HL-60 (cell line): ENCODE results near the gene MYO3B.

Experiments used
- DNase-seq, 2 experiments: peaks; one replicate each; pipeline ENCODE4 v3.0.0-alpha.2; 2010 to 2020; ENCODE audit warnings: low read depth in 1 of 2, low spot score in 1 of 2
- H3K27ac ChIP-seq: fragments of 250-450 bp; sonication (Bioruptor Pico); replicated peaks from 2 replicates; pipeline ENCODE4 v1.5.1; 2020; ENCODE audit warnings: mild to moderate bottlenecking, moderate library complexity
- H3K27me3 ChIP-seq: fragments of 250-450 bp; sonication (Bioruptor Pico); 2 replicates; pipeline ENCODE4 v1.5.1; 2021; ENCODE audit warnings: mild to moderate bottlenecking, moderate library complexity; ENCODE audit not compliant: insufficient read depth, poor library complexity, severe bottlenecking
- H3K4me3 ChIP-seq: replicated peaks from 2 replicates; pipeline ENCODE4 v1.5.1; 2011; ENCODE audit warnings: mild to moderate bottlenecking, control low read depth, low read length; ENCODE audit not compliant: insufficient read depth
- CTCF ChIP-seq: IDR thresholded peaks from one replicate; pipeline ENCODE4 v1.5.1; 2011; ENCODE audit warnings: low read length, control low read depth, inconsistent platforms; ENCODE audit not compliant: insufficient read depth
- GABPA ChIP-seq: IDR thresholded peaks from 2 replicates; pipeline ENCODE4 v1.6.1; 2012; ENCODE audit warnings: low read depth
- POLR2AphosphoS5 ChIP-seq: IDR thresholded peaks from 2 replicates; pipeline ENCODE4 v1.6.1; 2012; ENCODE audit warnings: low read depth
- REST ChIP-seq: IDR thresholded peaks from 2 replicates; pipeline ENCODE4 v1.6.1; 2012; ENCODE audit warnings: low read depth; ENCODE audit not compliant: insufficient replicate concordance
- SPI1 ChIP-seq: IDR thresholded peaks from 2 replicates; pipeline ENCODE4 v1.6.1; 2012; ENCODE audit warnings: low read depth, mild to moderate bottlenecking, borderline replicate concordance

Gene MYO3B

GRCh38 chr2:170148161-170148560, 29.8 kb upstream of the MYO3B start:
- TF ChIP-seq CTCF (no peak), POLR2AphosphoS5 (no peak), SPI1 (no peak), GABPA (no peak), REST (no peak)
- H3K27me3 ChIP-seq, result no peaks in the 10 kb centered on the region
- no peak overlapping the region for H3K4me3 ChIP-seq
- DNase-seq, result no peak
- H3K27ac ChIP-seq, result no peak overlapping the region

GRCh38 chr2:170152421-170152820, 25.5 kb upstream of the MYO3B start:
- H3K4me3 ChIP-seq, result no peak overlapping the region
- no peak for TF ChIP-seq SPI1
- no peak for TF ChIP-seq POLR2AphosphoS5
- TF ChIP-seq REST, result no peak
- no peaks in the 10 kb centered on the region for H3K27me3 ChIP-seq
- no peak overlapping the region for H3K27ac ChIP-seq
- DNase-seq, result no peak

- Histone ChIP-seq H3K4me3 (no peak overlapping the region), H3K27me3 (no peaks in the 10 kb centered on the region), H3K27ac (no peak overlapping the region)
- TF ChIP-seq REST (no peak), GABPA (no peak), CTCF (no peak), SPI1 (peak; percentile 53; the same call in 1 of the 2 replicates), POLR2AphosphoS5 (no peak)
- no peak for DNase-seq
Observed at GRCh38 chr2:170155022-170155722, 22.8 kb upstream of the MYO3B start.
